GM19023 (cell line): ENCODE data around the gene PRDM2.
"Not testable (repeated sequence)": the region's sequence is repeated elsewhere in the genome, so short reads cannot be mapped to it uniquely, and the experiment has no call there.

Source experiments
- ATAC-seq: cut with Tn5 transposase; IDR thresholded peaks from one replicate; pipeline ENCODE4 v1.9.1; 2021; ENCODE audit warnings: mild to moderate bottlenecking, moderate library complexity; ENCODE audit not compliant: unreplicated experiment

PRDM2 gene

GRCh38 chr1:13697738-13698137 lies 2.2 kb upstream of the PRDM2 start:
- ATAC-seq, result no peak

- ATAC-seq, result no peak
Observed at GRCh38 chr1:13699510-13699909, 478 bp upstream of the PRDM2 start.

GRCh38 chr1:13700521-13701270 lies 708 bp downstream of the PRDM2 start:
- peak; percentile 30 for ATAC-seq

GRCh38 chr1:13701271-13701640 lies 1.3 kb downstream of the PRDM2 start:
- no peak for ATAC-seq

GRCh38 chr1:13702425-13703127 lies 2.6 kb downstream of the PRDM2 start:
- peak; percentile 70 for ATAC-seq

- peak; percentile 4 for ATAC-seq
Observed at GRCh38 chr1:13703128-13703513, 3.1 kb downstream of the PRDM2 start.

- no peak for ATAC-seq
Observed at GRCh38 chr1:13703558-13704490, 3.8 kb downstream of the PRDM2 start.

- no peak for ATAC-seq
Observed at GRCh38 chr1:13706046-13706445, 6.1 kb downstream of the PRDM2 start.

GRCh38 chr1:13707164-13707563 lies 7.2 kb downstream of the PRDM2 start:
- ATAC-seq, result no peak

- no peak for ATAC-seq
Observed at GRCh38 chr1:13708380-13708982, 8.5 kb downstream of the PRDM2 start.

- no peak for ATAC-seq
Observed at GRCh38 chr1:13710086-13710485, 10.1 kb downstream of the PRDM2 start.

- ATAC-seq, result no peak
Observed at GRCh38 chr1:13714851-13715250, 14.9 kb downstream of the PRDM2 start.

- not testable (repeated sequence) for ATAC-seq
Observed at GRCh38 chr1:13715616-13716287, 15.8 kb downstream of the PRDM2 start.

GRCh38 chr1:13722808-13723360 lies 22.9 kb downstream of the PRDM2 start:
- no peak for ATAC-seq

GRCh38 chr1:13723810-13724209 lies 23.8 kb downstream of the PRDM2 start:
- ATAC-seq, result no peak

- no peak for ATAC-seq
Observed at GRCh38 chr1:13725714-13726175, 25.8 kb downstream of the PRDM2 start.

- ATAC-seq, result no peak
Observed at GRCh38 chr1:13728091-13728715, 28.2 kb downstream of the PRDM2 start.

- ATAC-seq, result no peak
Observed at GRCh38 chr1:13730291-13730690, 30.3 kb downstream of the PRDM2 start.

GRCh38 chr1:13730751-13731482 lies 30.9 kb downstream of the PRDM2 start:
- peak; percentile 93 for ATAC-seq
